GM18507 (cell line): ENCODE measurements around the gene CELSR3.

Experiments
- DNase-seq: peaks from one replicate; pipeline ENCODE4 v3.0.0; 2011; ENCODE audit warnings: low read depth; ENCODE audit not compliant: insufficient read length; ENCODE audit errors: extremely low spot score
- FAIRE-seq: peaks from 2 replicates; lab custom pipeline; 2011; peaks lifted over from hg19 to GRCh38; lab: Jason Lieb, UNC

Gene CELSR3

DNA sequence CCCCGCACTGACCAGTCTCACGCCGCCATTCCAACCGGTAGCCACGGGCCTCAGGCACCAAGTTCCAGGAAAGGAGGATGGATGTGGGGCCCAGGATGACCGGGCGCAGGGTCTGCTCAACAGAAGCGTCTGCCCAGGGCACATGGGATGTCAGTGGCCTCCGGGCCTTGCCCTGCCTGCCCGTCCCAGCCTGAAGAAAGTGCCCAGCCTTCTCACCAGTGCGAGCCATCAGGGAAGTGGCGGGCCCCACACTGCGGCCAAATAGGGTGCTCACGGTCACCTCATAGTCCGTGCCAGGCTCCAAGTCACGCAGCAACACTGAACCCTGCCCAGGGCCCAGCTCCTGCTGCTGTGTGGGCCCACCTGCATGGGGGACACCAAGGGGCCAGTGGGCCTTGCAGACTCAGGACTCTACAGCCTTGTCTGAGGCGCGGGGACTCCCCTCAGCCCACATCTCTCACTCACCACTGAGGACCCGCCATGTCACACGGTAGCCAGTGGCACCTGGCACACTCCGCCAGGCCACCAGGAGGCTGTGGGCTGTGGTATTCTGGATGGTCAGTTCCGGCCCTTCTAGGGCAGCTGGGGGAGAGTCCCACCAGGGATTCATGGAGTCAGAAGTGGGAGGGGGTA is 70.7 kb downstream of the CELSR3 start:
- FAIRE-seq (no peak), DNase-seq (no peak)

GRCh38 chr3:48591436-48591835 is 71.2 kb downstream of the CELSR3 start:
- FAIRE-seq = no peak
- DNase-seq = no peak

GRCh38 chr3:48588230-48588629 is 74.5 kb downstream of the CELSR3 start:
- DNase-seq (no peak), FAIRE-seq (no peak)

DNA sequence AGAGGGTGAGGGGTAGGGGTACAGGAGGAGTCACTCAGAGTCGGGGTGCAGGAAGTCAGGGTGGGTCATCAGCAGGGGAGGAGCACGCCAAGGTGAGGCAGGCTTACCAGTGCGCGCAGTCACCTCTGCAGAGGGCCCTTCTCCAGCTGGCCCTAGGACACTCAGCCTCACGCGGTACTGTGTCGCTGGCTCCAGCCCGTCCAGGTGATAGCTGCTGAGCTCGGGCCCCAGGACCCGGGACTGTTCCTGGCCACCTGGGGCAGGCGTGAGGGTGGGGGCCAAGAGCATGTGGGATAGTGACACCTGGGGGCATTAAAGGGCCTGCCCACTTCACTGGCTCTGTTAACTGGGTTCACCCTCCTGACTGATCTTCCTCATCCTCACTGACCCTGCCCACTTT is 75.0 kb downstream of the CELSR3 start:
- FAIRE-seq (no peak), DNase-seq (no peak)
